ENCODE measurements around the gene PHF13. TPM values are rescaled to one million over a fixed set of nuclear protein-coding genes. Genes with fewer than 3 reads are reported as not detected.

PHF13 gene
- total RNA-seq, 1 experiment from 2014 or later = 20.9 TPM

GRCh38 chr1:6579374-6580118, 34.0 kb upstream of the PHF13 start, which contains the start of gene ZBTB48:
TSS of gene ZBTB48 (plus strand) at chr1:6579994. CDS start at chr1:6580610, 616 bp downstream.
- Histone ChIP-seq H3K27ac (no peak within 1 kb of the TSS), H3K4me1 (replicated peaks; ENCODE audit: insufficient read depth) (peaks cover 8% of the 10 kb centered on the region), H3K79me2 (ENCODE audit: low read depth) (peaks cover 11% of the 10 kb centered on the region), H2AFZ (peak within 1 kb of the TSS; percentile 86), H3K9me2 (ENCODE audit: insufficient read depth) (no peaks in the 10 kb centered on the region), H3F3A (ENCODE audit: insufficient read depth, low read depth) (no peaks in the 10 kb centered on the region), H3K27me3 (ENCODE audit: insufficient read depth, low read depth) (no peaks in the 10 kb centered on the region), H3K9me3 (ENCODE audit: insufficient read depth, low read depth) (no peaks in the 10 kb centered on the region), H3K36me3 (ENCODE audit: low read depth) (no peaks in the 10 kb centered on the region), H3K4me3 (peak within 1 kb of the TSS; percentile 78), H3K4me2 (peak within 1 kb of the TSS; percentile 90), H4K20me1 (ENCODE audit: insufficient read depth) (no peaks in the 10 kb centered on the region)
- ChIA-PET POLR2A (ENCODE audit: unreplicated experiment) (interaction anchor here (0.6 to 0.7 kb wide), 3 partner anchors 13 to 1175 kb away, joined by 3 to 18 read pairs (median 8); partner anchors contain the start of gene THAP3), CTCF (interaction anchor here (0.5 to 0.7 kb wide), 4 partner anchors 10 to 116 kb away, joined by 3 to 10 read pairs (median 6); no protein-coding TSS in a partner anchor)
- TF ChIP-seq CTCF (conservative IDR thresholded peaks at IDR 0.05) (no peak), EZH2 (IDR thresholded peaks at IDR 0.05; ENCODE audit: low read depth) (no peak)
- peak; percentile 86 to 98 for DNase-seq
- no TSS peak for BruUV-seq (replicated peaks)
- intact Hi-C loops (cut with micrococcal nuclease; ENCODE audit: unreplicated experiment) = loop anchor here (1.0 kb wide), 1 partner anchor 46 kb away; no protein-coding TSS in a partner anchor

DNA sequence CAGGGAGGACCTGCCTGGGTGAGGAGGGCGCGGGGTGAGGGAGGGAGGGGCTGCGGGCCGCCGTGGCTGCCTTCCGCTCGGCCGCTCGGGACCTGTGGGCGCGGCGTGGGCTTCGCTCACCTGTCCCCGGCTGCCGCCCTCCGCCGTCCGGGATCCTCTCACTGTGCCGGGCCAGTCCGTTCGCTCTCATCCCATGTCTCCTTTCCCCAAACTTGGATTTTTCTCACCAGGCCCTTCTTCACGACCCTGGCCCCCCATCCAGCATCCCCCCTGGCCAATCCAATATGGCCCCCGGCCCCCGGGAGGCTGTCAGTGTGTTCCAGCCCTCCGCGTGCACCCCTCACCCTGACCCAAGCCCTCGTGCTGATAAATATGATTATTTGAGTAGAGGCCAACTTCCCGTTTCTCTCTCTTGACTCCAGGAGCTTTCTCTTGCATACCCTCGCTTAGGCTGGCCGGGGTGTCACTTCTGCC, 33.4 kb upstream of the PHF13 start:
- H3K4me3 ChIP-seq = peak overlapping the region; percentile 78
- peak overlapping the region; percentile 90 for H3K4me2 ChIP-seq
- no peaks in the 10 kb centered on the region for H3K9me2 ChIP-seq (ENCODE audit: insufficient read depth)
- CTCF ChIA-PET = interaction anchor here (0.5 to 0.7 kb wide), 4 partner anchors 11 to 116 kb away, joined by 3 to 10 read pairs (median 6); no protein-coding TSS in a partner anchor
- intact Hi-C loops (cut with micrococcal nuclease; ENCODE audit: unreplicated experiment) = no loop called here
- no peaks in the 10 kb centered on the region for H3K36me3 ChIP-seq (ENCODE audit: low read depth)
- no peaks in the 10 kb centered on the region for H3K9me3 ChIP-seq (ENCODE audit: insufficient read depth, low read depth)
- H4K20me1 ChIP-seq (ENCODE audit: insufficient read depth) = no peaks in the 10 kb centered on the region
- H3K27ac ChIP-seq = no peak overlapping the region
- H3K4me1 ChIP-seq (replicated peaks; ENCODE audit: insufficient read depth) = peaks cover 8% of the 10 kb centered on the region
- POLR2A ChIA-PET (ENCODE audit: unreplicated experiment) = interaction anchor here (0.6 to 0.7 kb wide), 3 partner anchors 13 to 1176 kb away, joined by 3 to 8 read pairs (median 3); no protein-coding TSS in a partner anchor
- no peak for DNase-seq
- H3K79me2 ChIP-seq (ENCODE audit: low read depth) = peaks cover 11% of the 10 kb centered on the region
- no peak for TF ChIP-seq CTCF (conservative IDR thresholded peaks at IDR 0.05)
- no peak for TF ChIP-seq EZH2 (IDR thresholded peaks at IDR 0.05; ENCODE audit: low read depth)
- no peaks in the 10 kb centered on the region for H3F3A ChIP-seq (ENCODE audit: insufficient read depth, low read depth)
- BruUV-seq (replicated peaks) = TSS peak; percentile 45
- no peaks in the 10 kb centered on the region for H3K27me3 ChIP-seq (ENCODE audit: insufficient read depth, low read depth)
- H2AFZ ChIP-seq = peak overlapping the region; percentile 86

DNA sequence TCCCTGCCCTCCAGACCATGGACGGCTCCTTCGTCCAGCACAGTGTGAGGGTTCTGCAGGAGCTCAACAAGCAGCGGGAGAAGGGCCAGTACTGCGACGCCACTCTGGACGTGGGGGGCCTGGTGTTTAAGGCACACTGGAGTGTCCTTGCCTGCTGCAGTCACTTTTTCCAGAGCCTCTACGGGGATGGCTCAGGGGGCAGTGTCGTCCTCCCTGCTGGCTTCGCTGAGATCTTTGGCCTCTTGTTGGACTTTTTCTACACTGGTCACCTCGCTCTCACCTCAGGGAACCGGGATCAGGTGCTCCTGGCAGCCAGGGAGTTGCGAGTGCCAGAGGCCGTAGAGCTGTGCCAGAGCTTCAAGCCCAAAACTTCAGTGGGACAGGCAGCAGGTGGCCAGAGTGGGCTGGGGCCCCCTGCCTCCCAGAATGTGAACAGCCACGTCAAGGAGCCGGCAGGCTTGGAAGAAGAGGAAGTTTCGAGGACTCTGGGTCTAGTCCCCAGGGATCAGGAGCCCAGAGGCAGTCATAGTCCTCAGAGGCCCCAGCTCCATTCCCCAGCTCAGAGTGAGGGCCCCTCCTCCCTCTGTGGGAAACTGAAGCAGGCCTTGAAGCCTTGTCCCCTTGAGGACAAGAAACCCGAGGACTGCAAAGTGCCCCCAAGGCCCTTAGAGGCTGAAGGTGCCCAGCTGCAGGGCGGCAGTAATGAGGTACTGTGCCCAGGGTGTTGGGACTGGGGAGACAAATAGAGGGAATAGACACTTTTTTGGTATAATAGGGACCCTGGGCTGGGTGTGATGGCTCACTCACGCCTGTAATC, 32.7 kb upstream of the PHF13 start:
- no peaks in the 10 kb centered on the region for H3K9me3 ChIP-seq (ENCODE audit: insufficient read depth, low read depth)
- no TSS peak for BruUV-seq (replicated peaks)
- no peaks in the 10 kb centered on the region for H4K20me1 ChIP-seq (ENCODE audit: insufficient read depth)
- H3K27me3 ChIP-seq (ENCODE audit: insufficient read depth, low read depth) = no peaks in the 10 kb centered on the region
- peak overlapping the region; percentile 86; the same call in 1 of the 2 replicates for H2AFZ ChIP-seq
- H3K9me2 ChIP-seq (ENCODE audit: insufficient read depth) = no peaks in the 10 kb centered on the region
- DNase-seq = peak in 1 of 2 experiments; percentile 14
- TF ChIP-seq CTCF (conservative IDR thresholded peaks at IDR 0.05) = no peak; the same call in 1 of the 2 replicates
- H3F3A ChIP-seq (ENCODE audit: insufficient read depth, low read depth) = no peaks in the 10 kb centered on the region
- H3K79me2 ChIP-seq (ENCODE audit: low read depth) = peaks cover 11% of the 10 kb centered on the region
- H3K4me1 ChIP-seq (replicated peaks; ENCODE audit: insufficient read depth) = peaks cover 8% of the 10 kb centered on the region
- peak overlapping the region; percentile 90 for H3K4me2 ChIP-seq
- ChIA-PET POLR2A (ENCODE audit: unreplicated experiment) (interaction anchor here (0.6 kb wide), 1 partner anchor 15 kb away, joined by 3 read pairs; no protein-coding TSS in a partner anchor), CTCF (no interaction called here)
- no peak overlapping the region for H3K27ac ChIP-seq
- intact Hi-C loops (cut with micrococcal nuclease; ENCODE audit: unreplicated experiment) = no loop called here
- no peaks in the 10 kb centered on the region for H3K36me3 ChIP-seq (ENCODE audit: low read depth)
- H3K4me3 ChIP-seq = peak overlapping the region; percentile 78
